ENCODE data around the gene RALBP1.

GRCh38 chr18:9474108-9474982 lies 968 bp upstream of the RALBP1 start:
- TF ChIP-seq POLR2AphosphoS5 (IDR thresholded peaks at IDR 0.05; ENCODE audit: low read depth, low read length): no peak
- no peak for TF ChIP-seq POLR2A (IDR thresholded peaks at IDR 0.05; ENCODE audit: low read depth, low read length)

All from GM12891 (cell line).